DOHH2 (cell line): Measurements from ENCODE around the gene NDFIP2.

ENCODE experiments used
- H3F3A ChIP-seq: fragments of 200-600 bp; sonication (generic), shearing (Covaris generic); 2 replicates; pipeline ENCODE4 v1.6.0; 2016; ENCODE audit warnings: antibody characterized with exemption, mild to moderate bottlenecking; ENCODE audit not compliant: control insufficient read depth, insufficient read depth
- H3K27ac ChIP-seq: fragments of 200-600 bp; sonication (generic); 2 replicates; pipeline ENCODE4 v1.5.1; 2014; ENCODE audit warnings: low read depth, mild to moderate bottlenecking, low read length, moderate library complexity
- H3K27me3 ChIP-seq: fragments of 200-600 bp; sonication (generic); 2 replicates; pipeline ENCODE4 v1.6.1; 2014; ENCODE audit warnings: mild to moderate bottlenecking, low read length, mixed read lengths; ENCODE audit not compliant: control insufficient read depth
- H3K36me3 ChIP-seq: fragments of 200-600 bp; sonication (generic); 2 replicates; pipeline ENCODE4 v1.6.1; 2014; ENCODE audit warnings: mild to moderate bottlenecking, low read length, moderate library complexity, mixed read lengths; ENCODE audit not compliant: control insufficient read depth
- H3K4me1 ChIP-seq: fragments of 200-600 bp; sonication (generic); 2 replicates; pipeline ENCODE4 v1.6.1; 2014; ENCODE audit warnings: mild to moderate bottlenecking, low read length, mixed read lengths; ENCODE audit not compliant: control insufficient read depth
- H3K4me2 ChIP-seq: fragments of 200-600 bp; sonication (generic); 2 replicates; pipeline ENCODE4 v1.6.0; 2014; ENCODE audit warnings: mild to moderate bottlenecking, low read length, moderate library complexity
- H3K4me3 ChIP-seq: fragments of 200-600 bp; sonication (generic); 2 replicates; pipeline ENCODE4 v1.5.1; 2014; ENCODE audit warnings: mild to moderate bottlenecking, low read length, mixed read lengths
- H3K79me2 ChIP-seq: fragments of 200-600 bp; sonication (generic); 2 replicates; pipeline ENCODE4 v1.6.1; 2014; ENCODE audit warnings: mild to moderate bottlenecking, low read length, mixed read lengths; ENCODE audit not compliant: control insufficient read depth
- H3K9me2 ChIP-seq: fragments of 200-600 bp; sonication (generic); replicated peaks from 2 replicates; pipeline ENCODE4 v1.6.1; 2014; ENCODE audit warnings: mild to moderate bottlenecking, low read length, mixed read lengths; ENCODE audit not compliant: control insufficient read depth
- H3K9me3 ChIP-seq: fragments of 200-600 bp; sonication (generic); 2 replicates; pipeline ENCODE4 v1.6.1; 2014; ENCODE audit warnings: antibody characterized with exemption, low read length, mixed read lengths; ENCODE audit not compliant: control insufficient read depth, insufficient read depth
- H4K20me1 ChIP-seq: fragments of 200-600 bp; sonication (generic); 2 replicates; pipeline ENCODE4 v1.6.0; 2014; ENCODE audit warnings: low read depth, mild to moderate bottlenecking, antibody characterized with exemption, low read length, moderate library complexity; ENCODE audit not compliant: control insufficient read depth, insufficient read depth
- CTCF ChIP-seq: fragments of 200-600 bp; sonication (generic); IDR thresholded peaks from one replicate; pipeline ENCODE4 v1.5.1; 2014; ENCODE audit warnings: antibody characterized with exemption, mild to moderate bottlenecking, low read depth, low read length; ENCODE audit not compliant: poor library complexity, severe bottlenecking
- EZH2phosphoT487 ChIP-seq: fragments of 200-600 bp; sonication (generic); IDR thresholded peaks from 2 replicates; pipeline ENCODE4 v1.6.1; 2017; ENCODE audit warnings: borderline replicate concordance, mild to moderate bottlenecking, antibody characterized with exemption, low read length, moderate library complexity, mixed read lengths

NDFIP2 gene

GRCh38 chr13:79532576-79532975, 51.6 kb downstream of the NDFIP2 start:
- H3K27me3 ChIP-seq = no peaks in the 10 kb centered on the region
- H3K4me2 ChIP-seq = no peak overlapping the region
- TF ChIP-seq CTCF = no peak
- H3K27ac ChIP-seq = no peak overlapping the region
- H3F3A ChIP-seq = no peaks in the 10 kb centered on the region
- H3K4me1 ChIP-seq = no peaks in the 10 kb centered on the region
- no peaks in the 10 kb centered on the region for H3K36me3 ChIP-seq
- H3K79me2 ChIP-seq = no peaks in the 10 kb centered on the region
- H3K4me3 ChIP-seq = no peak overlapping the region
- no peaks in the 10 kb centered on the region for H3K9me3 ChIP-seq
- H4K20me1 ChIP-seq = no peaks in the 10 kb centered on the region
- H3K9me2 ChIP-seq = no peaks in the 10 kb centered on the region

- no peak overlapping the region for H3K4me2 ChIP-seq
- H4K20me1 ChIP-seq = no peaks in the 10 kb centered on the region
- H3K27me3 ChIP-seq = no peaks in the 10 kb centered on the region
- no peak for TF ChIP-seq EZH2phosphoT487
- no peak for TF ChIP-seq CTCF
- H3K36me3 ChIP-seq = no peaks in the 10 kb centered on the region
- no peaks in the 10 kb centered on the region for H3F3A ChIP-seq
- no peaks in the 10 kb centered on the region for H3K9me2 ChIP-seq
- H3K27ac ChIP-seq = no peak overlapping the region
- no peaks in the 10 kb centered on the region for H3K9me3 ChIP-seq
- H3K4me3 ChIP-seq = no peak overlapping the region
- no peaks in the 10 kb centered on the region for H3K79me2 ChIP-seq
- H3K4me1 ChIP-seq = no peaks in the 10 kb centered on the region
Observed at GRCh38 chr13:79533781-79534400, 52.9 kb downstream of the NDFIP2 start.

- H3K4me1 ChIP-seq = no peaks in the 10 kb centered on the region
- no peaks in the 10 kb centered on the region for H3F3A ChIP-seq
- no peaks in the 10 kb centered on the region for H3K79me2 ChIP-seq
- no peak overlapping the region for H3K27ac ChIP-seq
- no peaks in the 10 kb centered on the region for H3K36me3 ChIP-seq
- no peak overlapping the region for H3K4me3 ChIP-seq
- no peaks in the 10 kb centered on the region for H3K9me2 ChIP-seq
- H3K4me2 ChIP-seq = no peak overlapping the region
- no peaks in the 10 kb centered on the region for H3K27me3 ChIP-seq
- TF ChIP-seq CTCF (no peak), EZH2phosphoT487 (no peak)
- no peaks in the 10 kb centered on the region for H3K9me3 ChIP-seq
- no peaks in the 10 kb centered on the region for H4K20me1 ChIP-seq
Observed at GRCh38 chr13:79534596-79534995, 53.6 kb downstream of the NDFIP2 start.
